GM18907 (cell line): ENCODE measurements around the gene EFCC1.
"Not testable (repeated sequence)": the region's sequence is repeated elsewhere in the genome, so short reads cannot be mapped to it uniquely, and the experiment has no call there.

Experiments
- ATAC-seq: cut with Tn5 transposase; IDR thresholded peaks from one replicate; pipeline ENCODE4 v1.9.1; 2021; ENCODE audit warnings: mild to moderate bottlenecking, moderate library complexity; ENCODE audit not compliant: unreplicated experiment

Gene EFCC1

DNA sequence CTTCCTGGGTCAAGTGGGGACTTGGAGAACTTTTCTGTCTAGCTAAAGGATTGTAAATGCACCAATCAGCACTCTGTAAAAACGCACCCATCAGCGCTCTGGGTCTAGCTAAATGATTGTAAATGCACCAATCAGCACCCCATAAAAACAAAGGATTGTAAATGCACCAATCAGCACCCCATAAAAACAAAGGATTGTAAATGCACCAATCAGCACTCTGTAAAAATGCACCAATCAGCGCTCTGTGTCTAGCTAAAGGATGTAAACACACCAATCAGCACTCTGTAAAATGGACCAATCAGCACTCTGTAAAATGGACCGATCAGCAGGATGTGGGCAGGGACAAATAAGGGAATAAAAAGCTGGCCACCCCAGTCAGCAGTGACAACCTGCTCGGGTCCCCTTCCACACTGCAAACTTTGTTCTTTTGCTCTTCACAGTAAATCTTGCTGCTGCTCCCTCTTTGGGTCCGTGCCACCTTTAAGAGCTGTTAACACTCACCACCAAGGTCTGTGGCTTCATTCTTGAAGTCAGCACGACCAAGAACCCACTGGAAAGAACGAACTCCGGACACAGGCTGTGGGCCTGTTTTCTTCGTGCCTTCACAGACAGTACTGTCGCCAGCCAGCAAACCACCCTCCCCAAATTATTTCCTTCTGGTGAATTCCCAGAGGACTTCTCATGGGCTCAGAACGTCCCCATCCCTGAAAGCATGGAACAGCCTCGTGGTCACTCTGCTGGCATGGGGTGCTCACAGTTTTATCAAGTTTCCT is 68.4 kb downstream of the EFCC1 start:
- ATAC-seq, result not testable (repeated sequence)

- no peak for ATAC-seq
These were observed 69.2 kb downstream of the EFCC1 start for GRCh38 chr3:129070086-129070885.

- no peak for ATAC-seq
These were observed 76.1 kb downstream of the EFCC1 start for GRCh38 chr3:129077222-129077621.

DNA sequence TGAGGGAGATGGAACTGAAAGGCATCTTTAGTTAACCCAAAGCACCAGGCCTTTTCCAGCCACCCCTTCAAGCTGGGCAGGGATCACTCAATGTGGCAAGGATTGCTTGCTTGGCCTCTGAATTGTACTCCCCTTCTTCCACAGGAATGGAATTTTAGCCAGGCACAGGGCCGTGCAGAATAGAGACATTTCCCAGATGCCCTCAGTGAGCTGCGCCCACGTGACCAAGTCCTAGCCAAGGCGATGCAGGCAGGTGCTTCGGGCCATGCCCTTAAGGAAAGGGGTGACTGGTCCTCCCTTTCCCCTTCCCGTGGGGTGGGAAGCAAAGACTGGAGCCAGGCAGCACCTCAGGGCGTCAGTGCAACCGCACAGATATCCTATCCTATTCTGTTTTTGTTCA is 77.4 kb downstream of the EFCC1 start:
- no peak for ATAC-seq

- ATAC-seq, result no peak
These were observed 80.4 kb downstream of the EFCC1 start for GRCh38 chr3:129081503-129081902.

GRCh38 chr3:129082026-129082425 is 80.9 kb downstream of the EFCC1 start:
- ATAC-seq, result no peak

DNA sequence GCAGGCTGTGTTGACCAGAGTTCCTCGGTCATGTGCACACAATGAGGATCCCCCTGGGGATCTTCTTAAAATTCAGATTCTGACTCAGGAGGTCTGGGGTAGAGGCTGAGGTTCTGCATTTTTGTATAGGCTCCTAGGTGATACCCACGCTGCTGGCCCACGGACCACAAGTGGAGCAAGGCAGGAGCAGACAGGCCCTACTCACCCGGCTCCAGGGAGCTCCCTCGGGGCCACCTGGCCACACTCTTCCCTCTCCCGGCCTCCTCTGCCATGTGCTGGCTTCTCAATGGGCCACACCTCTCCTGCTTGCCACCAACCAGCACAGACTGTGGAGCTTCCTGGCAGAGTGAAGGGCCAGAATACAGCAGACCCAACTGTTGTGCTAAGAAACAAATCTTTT is 83.4 kb downstream of the EFCC1 start:
- ATAC-seq, result no peak

DNA sequence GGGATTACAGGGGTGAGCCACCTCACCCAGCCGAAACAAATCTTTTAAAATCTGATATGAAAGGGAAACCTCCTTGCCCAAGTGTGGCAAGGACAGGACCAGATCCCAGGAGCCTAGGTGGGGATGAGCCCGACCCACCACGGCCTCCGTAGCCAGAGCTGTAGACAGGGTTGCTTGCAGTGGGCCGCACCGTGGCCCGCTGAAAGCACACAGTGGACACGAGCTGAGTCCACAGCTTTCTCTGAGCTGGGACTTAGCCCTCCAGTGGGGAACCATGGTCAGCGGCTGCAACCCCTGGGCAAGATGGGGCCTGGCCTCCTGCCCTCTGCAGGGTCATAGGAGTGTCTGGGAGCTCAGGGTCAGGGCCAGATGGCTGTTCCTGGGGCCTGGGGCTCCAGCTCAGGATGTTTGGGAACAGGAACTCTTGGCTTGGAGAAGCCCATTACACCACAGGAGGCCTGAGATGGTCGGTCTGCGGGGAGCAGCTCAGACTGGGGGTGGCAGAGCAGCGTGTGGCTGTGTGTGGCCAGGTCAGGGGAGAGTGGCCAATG is 84.1 kb downstream of the EFCC1 start:
- ATAC-seq, result no peak

GRCh38 chr3:129085818-129086217 is 84.7 kb downstream of the EFCC1 start:
- ATAC-seq, result no peak

- ATAC-seq, result no peak
These were observed 86.1 kb downstream of the EFCC1 start for GRCh38 chr3:129087138-129087702.

GRCh38 chr3:129087904-129088303 is 86.8 kb downstream of the EFCC1 start:
- not testable (repeated sequence) for ATAC-seq

GRCh38 chr3:129088312-129088711 is 87.2 kb downstream of the EFCC1 start:
- ATAC-seq, result not testable (repeated sequence)
